ENCODE measurements around the gene TIE1.

Gene TIE1

DNA sequence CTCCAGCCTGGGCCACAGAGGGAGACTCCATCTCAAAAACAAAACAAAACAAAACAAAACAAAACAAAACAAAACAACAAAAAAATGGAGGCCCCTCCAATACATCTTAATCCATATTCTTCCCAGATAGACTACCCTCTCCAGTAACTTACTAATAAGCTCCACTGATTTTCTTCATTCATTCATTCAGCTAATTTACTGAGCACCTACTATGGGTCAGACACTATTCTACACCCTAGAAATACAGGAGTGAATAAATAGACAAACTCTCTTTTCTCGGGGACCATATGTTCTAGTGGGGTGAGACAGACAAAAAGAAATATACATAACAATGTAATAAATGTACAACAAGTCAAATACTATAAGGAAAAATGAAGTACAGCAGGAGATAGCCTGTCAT is 50.2 kb downstream of the TIE1 start:
- TF ChIP-seq CTCF (IDR thresholded peaks at IDR 0.05; ENCODE audit: low read depth, low read length): no peak
- no peak for DNase-seq (ENCODE audit: low read depth in 2 of 2)
- H3K4me3 ChIP-seq (replicated peaks in 1 of 2; ENCODE audit: low read depth in 2 of 2, low read length in 2 of 2): no peak overlapping the region

DNA sequence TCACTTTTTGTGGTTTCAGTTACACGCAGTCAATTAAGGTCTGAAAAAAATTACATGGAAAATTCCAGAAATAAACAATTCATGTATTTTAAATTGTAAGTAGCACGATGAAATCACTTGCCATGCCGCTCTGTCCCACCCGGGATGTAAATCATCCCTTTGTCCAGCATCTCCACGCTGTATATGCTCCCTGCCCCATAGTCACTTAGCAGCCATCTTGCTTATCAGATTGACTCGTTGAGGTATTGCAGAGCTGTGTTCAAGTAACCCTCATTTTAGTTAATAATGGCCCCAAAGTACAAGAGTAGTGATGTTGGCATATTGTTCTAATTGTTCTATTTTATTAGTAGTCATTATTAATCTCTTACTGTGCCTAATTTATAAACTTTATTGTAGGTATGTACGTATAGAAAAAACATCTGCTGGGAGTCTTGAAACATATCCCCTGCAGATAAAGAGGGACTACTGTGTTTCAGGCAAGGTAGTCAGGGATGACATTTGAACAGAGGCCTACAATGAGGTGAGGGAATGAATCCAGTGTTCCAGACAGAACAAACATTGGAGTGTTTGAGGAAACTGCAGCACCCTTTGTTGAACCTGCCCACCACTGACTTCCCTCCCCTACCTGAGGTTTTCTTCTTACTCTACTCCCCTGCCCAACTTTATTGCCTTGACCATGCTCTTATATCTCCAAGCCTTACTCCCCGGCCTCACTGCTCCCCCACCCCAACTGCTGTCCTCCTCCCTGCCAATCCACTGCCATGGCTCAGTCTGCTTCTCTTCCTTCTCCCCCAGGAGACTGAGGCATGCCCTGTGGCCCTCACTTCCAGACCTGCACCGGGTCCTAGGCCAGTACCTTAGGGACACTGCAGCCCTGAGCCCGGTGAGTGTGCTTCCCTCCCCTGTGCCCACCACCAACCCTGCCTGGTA is 50.9 kb downstream of the TIE1 start:
- no peak for DNase-seq (ENCODE audit: low read depth in 2 of 2)
- no peak for TF ChIP-seq CTCF (IDR thresholded peaks at IDR 0.05; ENCODE audit: low read depth, low read length)

GRCh38 chr1:43352351-43352705 is 51.5 kb downstream of the TIE1 start:
- DNase-seq (ENCODE audit: low read depth in 2 of 2): no peak
- no peak for TF ChIP-seq CTCF (IDR thresholded peaks at IDR 0.05; ENCODE audit: low read depth, low read length)
- H3K4me3 ChIP-seq (replicated peaks in 1 of 2; ENCODE audit: low read depth in 2 of 2, low read length in 2 of 2): no peak overlapping the region

More for the DNA sequence above, 50.9 kb downstream of the TIE1 start:
- H3K4me3 ChIP-seq (replicated peaks in 1 of 2; ENCODE audit: low read depth in 2 of 2, low read length in 2 of 2): no peak overlapping the region

- DNase-seq (ENCODE audit: low read depth in 2 of 2): no peak
- no peak for TF ChIP-seq CTCF (IDR thresholded peaks at IDR 0.05; ENCODE audit: low read depth, low read length)
- H3K4me3 ChIP-seq (replicated peaks in 1 of 2; ENCODE audit: low read depth in 2 of 2, low read length in 2 of 2): no peak overlapping the region
Measured at GRCh38 chr1:43352881-43353280, 52.1 kb downstream of the TIE1 start.

GRCh38 chr1:43354471-43354870 is 53.7 kb downstream of the TIE1 start:
- DNase-seq (ENCODE audit: low read depth in 2 of 2): peak in 1 of 2 donors; percentile 45
- TF ChIP-seq CTCF (IDR thresholded peaks at IDR 0.05; ENCODE audit: low read depth, low read length): no peak
- H3K4me3 ChIP-seq (replicated peaks in 1 of 2; ENCODE audit: low read depth in 2 of 2, low read length in 2 of 2): no peak overlapping the region

- no peak for TF ChIP-seq CTCF (IDR thresholded peaks at IDR 0.05; ENCODE audit: low read depth, low read length)
- no peak overlapping the region for H3K4me3 ChIP-seq (replicated peaks in 1 of 2; ENCODE audit: low read depth in 2 of 2, low read length in 2 of 2)
- peak in 1 of 2 donors; percentile 49 for DNase-seq (ENCODE audit: low read depth in 2 of 2)
Measured at GRCh38 chr1:43354936-43355335, 54.2 kb downstream of the TIE1 start.

Measured in cardiac fibroblast (primary cell).